Testis (tissue), 2 donors: Measurements from ENCODE around the gene DCTN5.

Source experiments
- CTCF ChIP-seq, 3 experiments: fragments of 450-650 bp in 2 of 3; fragments of 200-600 bp in 1 of 3; sonication (generic) in 1 of 3; IDR thresholded peaks; one replicate each; pipeline ENCODE4 v1.5.1; 2016 to 2019; ENCODE audit warnings: antibody characterized with exemption in 3 of 3, mild to moderate bottlenecking in 2 of 3, moderate library complexity in 1 of 3
- POLR2A ChIP-seq: fragments of 450-650 bp; IDR thresholded peaks from one replicate; pipeline ENCODE4 v1.6.1; 2017; ENCODE audit warnings: antibody characterized with exemption, mild to moderate bottlenecking, moderate library complexity

- TF ChIP-seq CTCF (IDR thresholded peaks at IDR 0.05) (no peak), POLR2A (no peak)
Measured at GRCh38 chr16:23690771-23691482, 49.7 kb downstream of the DCTN5 start.
